CD14-positive monocyte (primary cell): Measurements from ENCODE around the gene PRKN. TPM values are rescaled to one million over a fixed set of nuclear protein-coding genes. Genes with fewer than 3 reads are reported as not detected.
A peak's percentile ranks its signal among the peaks of the same experiment; 100 is the strongest.

Experiments used
- DNase-seq, 3 donors: peaks; one replicate each; pipeline ENCODE4 v3.0.0-alpha.2; 2011 to 2022
- H2AFZ ChIP-seq: 2 replicates; pipeline ENCODE4 v1.6.0; 2012; ENCODE audit warnings: mild to moderate bottlenecking, low read depth, low read length, inconsistent platforms; ENCODE audit not compliant: insufficient read depth, poor library complexity, severe bottlenecking
- H3K27ac ChIP-seq, 2 donors: 1 replicate in 1 of 2; 2 replicates in 1 of 2; pipeline ENCODE4 v1.5.1; 2012 to 2013; ENCODE audit warnings: low read length in 2 of 2, control low read depth in 1 of 2, inconsistent platforms in 1 of 2, low read depth in 1 of 2, mild to moderate bottlenecking in 1 of 2
- H3K27me3 ChIP-seq, 2 donors: one replicate each; pipeline versions ENCODE4 v1.6.0 to v1.6.1; 2011 to 2013; ENCODE audit warnings: low read length in 2 of 2; ENCODE audit not compliant: control insufficient read depth in 2 of 2, insufficient read depth in 2 of 2
- H3K36me3 ChIP-seq, 2 donors: replicated peaks in 1 of 2; 1 replicate in 1 of 2; 2 replicates in 1 of 2; pipeline versions ENCODE4 v1.5.1 to v1.6.1; 2012 to 2013; ENCODE audit warnings: low read length in 2 of 2, control low read depth in 1 of 2, inconsistent platforms in 1 of 2, mild to moderate bottlenecking in 1 of 2; ENCODE audit not compliant: insufficient read depth in 2 of 2, control insufficient read depth in 1 of 2
- H3K4me1 ChIP-seq, 2 donors: 1 replicate in 1 of 2; 2 replicates in 1 of 2; pipeline versions ENCODE4 v1.5.1 to v1.6.1; 2012 to 2013; ENCODE audit warnings: low read length in 2 of 2, control low read depth in 1 of 2, inconsistent platforms in 1 of 2, mild to moderate bottlenecking in 1 of 2, moderate library complexity in 1 of 2; ENCODE audit not compliant: insufficient read depth in 2 of 2, control insufficient read depth in 1 of 2
- H3K4me2 ChIP-seq: replicated peaks from 2 replicates; pipeline ENCODE3; 2012; ENCODE audit warnings: low read length, moderate library complexity, mild to moderate bottlenecking; ENCODE audit not compliant: poor library complexity, severe bottlenecking; ENCODE audit errors: extremely low read depth
- H3K4me3 ChIP-seq, 3 experiments: fragments of 200-600 bp in 1 of 3; sonication (generic) in 1 of 3; replicated peaks in 1 of 3; 1 replicate in 2 of 3; 2 replicates in 1 of 3; pipeline ENCODE4 v1.5.1; 2011 to 2013; ENCODE audit warnings: low read length in 3 of 3, mild to moderate bottlenecking in 3 of 3, control low read depth in 2 of 3, low read depth in 2 of 3, inconsistent platforms in 1 of 3, moderate library complexity in 1 of 3
- H3K79me2 ChIP-seq: 2 replicates; pipeline ENCODE4 v1.6.0; 2012; ENCODE audit warnings: mild to moderate bottlenecking, control low read depth, inconsistent platforms, low read length, moderate library complexity; ENCODE audit not compliant: insufficient read depth
- H3K9ac ChIP-seq: 2 replicates; pipeline ENCODE4 v1.6.0; 2017; ENCODE audit warnings: low read length, mild to moderate bottlenecking; ENCODE audit not compliant: insufficient read depth, poor library complexity, severe bottlenecking
- H3K9me3 ChIP-seq, 2 donors: replicated peaks in 1 of 2; 1 replicate in 1 of 2; 2 replicates in 1 of 2; pipeline versions ENCODE4 v1.5.1 to v1.6.1; 2012 to 2013; ENCODE audit warnings: low read length in 2 of 2, control low read depth in 1 of 2; ENCODE audit not compliant: control insufficient read depth in 1 of 2, insufficient read depth in 1 of 2
- H4K20me1 ChIP-seq: 2 replicates; pipeline ENCODE4 v1.6.0; 2012; ENCODE audit warnings: mild to moderate bottlenecking, low read length, control low read depth, moderate library complexity; ENCODE audit not compliant: insufficient read depth
- H3K27ac Mint-ChIP-seq, 7 donors: one replicate each; pipeline ENCODE4 v1.8.0; 2020; ENCODE audit warnings: mild to moderate bottlenecking in 7 of 7, mixed read lengths in 7 of 7, moderate library complexity in 6 of 7, inconsistent platforms in 2 of 7
- H3K27me3 Mint-ChIP-seq, 3 donors: one replicate each; pipeline ENCODE4 v1.8.0; 2021 to 2022; ENCODE audit warnings: low read depth in 3 of 3, mild to moderate bottlenecking in 3 of 3, mixed read lengths in 3 of 3, moderate library complexity in 3 of 3, inconsistent platforms in 1 of 3
- H3K36me3 Mint-ChIP-seq, 2 donors: one replicate each; pipeline ENCODE4 v1.8.0; 2020; ENCODE audit warnings: mixed read lengths in 2 of 2, inconsistent platforms in 1 of 2, mild to moderate bottlenecking in 1 of 2
- H3K4me1 Mint-ChIP-seq: one replicate; pipeline ENCODE4 v1.8.0; 2020; ENCODE audit warnings: mild to moderate bottlenecking, mixed read lengths
- H3K4me3 Mint-ChIP-seq, 2 donors: one replicate each; pipeline ENCODE4 v1.8.0; 2020; ENCODE audit warnings: mild to moderate bottlenecking in 2 of 2, mixed read lengths in 2 of 2, moderate library complexity in 1 of 2
- H3K9me3 Mint-ChIP-seq, 7 donors: one replicate each; pipeline ENCODE4 v1.8.0; 2020 to 2022; ENCODE audit warnings: mixed read lengths in 7 of 7, mild to moderate bottlenecking in 6 of 7, moderate library complexity in 6 of 7, inconsistent platforms in 2 of 7
- WGBS: methylation state at CpG from one replicate; pipeline ENCODE4 v1.1.5; 2013; ENCODE audit warnings: missing lambda C conversion rate; ENCODE audit not compliant: insufficient coverage; 5-methylcytosine and 5-hydroxymethylcytosine counted together
- intact Hi-C, 2 donors: fragments of 100-400 bp; cut with micrococcal nuclease; formaldehyde crosslinking; loops; one replicate each; pipeline versions ENCODE4 v1.15.0 to v1.15.1; 2023
- polyA plus RNA-seq, 3 donors: library from polyadenylated mRNA; depleted of rRNA in 1 of 3; unstranded in 2 of 3; stranded (reverse) in 1 of 3; fragments of 300-500 nt in 2 of 3; fragments of >200 nt in 1 of 3; fragmentation: Illumina TruSeq in 2 of 3; gene quantifications; 1 replicate in 2 of 3; 2 replicates in 1 of 3; pipeline ENCODE4 v1.2.3, GENCODE V29; 2012 to 2021
- TF ChIP-seq, protein P1 (sequence below): fragments of 200-600 bp; IDR thresholded peaks from one replicate; pipeline ENCODE4 v1.8.0; 2022; ENCODE audit warnings: antibody characterized with exemption, mild to moderate bottlenecking

The PRKN gene
- polyA plus RNA-seq, 3 donors: 0.19 to 0.21 TPM; not detected in 1

- no peak overlapping the region for H3K27ac ChIP-seq
- Mint-ChIP-seq H3K27me3 (peaks cover 0 to 3% (median 0%) of the 10 kb centered on the region in 3 donors), H3K4me3 (no peak overlapping the region), H3K27ac (no peak overlapping the region), H3K9me3 (peaks cover 4 to 14% (median 6%) of the 10 kb centered on the region in 7 donors), H3K36me3 (no peaks in the 10 kb centered on the region), H3K4me1 (no peaks in the 10 kb centered on the region)
- no peaks in the 10 kb centered on the region for H3K36me3 ChIP-seq
- no peaks in the 10 kb centered on the region for H3K4me1 ChIP-seq
- no peak for DNase-seq
- TF ChIP-seq, protein P1, sequence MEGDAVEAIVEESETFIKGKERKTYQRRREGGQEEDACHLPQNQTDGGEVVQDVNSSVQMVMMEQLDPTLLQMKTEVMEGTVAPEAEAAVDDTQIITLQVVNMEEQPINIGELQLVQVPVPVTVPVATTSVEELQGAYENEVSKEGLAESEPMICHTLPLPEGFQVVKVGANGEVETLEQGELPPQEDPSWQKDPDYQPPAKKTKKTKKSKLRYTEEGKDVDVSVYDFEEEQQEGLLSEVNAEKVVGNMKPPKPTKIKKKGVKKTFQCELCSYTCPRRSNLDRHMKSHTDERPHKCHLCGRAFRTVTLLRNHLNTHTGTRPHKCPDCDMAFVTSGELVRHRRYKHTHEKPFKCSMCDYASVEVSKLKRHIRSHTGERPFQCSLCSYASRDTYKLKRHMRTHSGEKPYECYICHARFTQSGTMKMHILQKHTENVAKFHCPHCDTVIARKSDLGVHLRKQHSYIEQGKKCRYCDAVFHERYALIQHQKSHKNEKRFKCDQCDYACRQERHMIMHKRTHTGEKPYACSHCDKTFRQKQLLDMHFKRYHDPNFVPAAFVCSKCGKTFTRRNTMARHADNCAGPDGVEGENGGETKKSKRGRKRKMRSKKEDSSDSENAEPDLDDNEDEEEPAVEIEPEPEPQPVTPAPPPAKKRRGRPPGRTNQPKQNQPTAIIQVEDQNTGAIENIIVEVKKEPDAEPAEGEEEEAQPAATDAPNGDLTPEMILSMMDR: no peak
- H2AFZ ChIP-seq: no peak overlapping the region
- H4K20me1 ChIP-seq: no peaks in the 10 kb centered on the region
- no peak overlapping the region for H3K4me3 ChIP-seq
- no peaks in the 10 kb centered on the region for H3K27me3 ChIP-seq
- H3K4me2 ChIP-seq: no peak overlapping the region
- intact Hi-C loops: no loop called here
- H3K9ac ChIP-seq: no peak overlapping the region
- 98% methylated on average over 5 of the region's 6 CpGs for WGBS
- peaks cover 0 to 3% of the 10 kb centered on the region in 2 donors for H3K9me3 ChIP-seq
- H3K79me2 ChIP-seq: no peaks in the 10 kb centered on the region
Measured at GRCh38 chr6:162190981-162191380, 536.6 kb downstream of the PRKN start.

GRCh38 chr6:162187168-162187935, 540.2 kb downstream of the PRKN start:
- Histone ChIP-seq H3K79me2 (no peaks in the 10 kb centered on the region), H3K9me3 (peaks cover 0 to 3% of the 10 kb centered on the region in 2 donors), H3K4me3 (no peak overlapping the region), H4K20me1 (no peaks in the 10 kb centered on the region), H3K4me2 (no peak overlapping the region), H3K9ac (no peak overlapping the region), H3K27me3 (no peaks in the 10 kb centered on the region), H3K4me1 (peaks cover 10 to 20% of the 10 kb centered on the region in 2 donors), H3K36me3 (no peaks in the 10 kb centered on the region), H2AFZ (no peak overlapping the region), H3K27ac (no peak overlapping the region)
- no peak for DNase-seq
- Mint-ChIP-seq H3K36me3 (peaks cover 0 to 4% of the 10 kb centered on the region in 2 donors), H3K9me3 (peaks cover 5 to 18% (median 11%) of the 10 kb centered on the region in 7 donors), H3K4me3 (no peak overlapping the region), H3K27me3 (peaks cover 0 to 1% (median 0%) of the 10 kb centered on the region in 3 donors), H3K27ac (peak overlapping the region in 1 of 7 donors; percentile 48), H3K4me1 (peaks cover 8% of the 10 kb centered on the region)
- intact Hi-C loops: no loop called here
- TF ChIP-seq, protein P1: no peak
- WGBS: no CpG with 5 or more reads among the region's 4 CpGs
